Colonic mucosa (tissue), 4 donors: ENCODE data around the gene RASGRP3. TPM values are rescaled to one million over a fixed set of nuclear protein-coding genes. Genes with fewer than 3 reads are reported as not detected.

Source experiments
- DNase-seq: peaks from one replicate; pipeline ENCODE4 v3.0.0-alpha.2; 2020
- H3K27ac ChIP-seq: fragments of 200-600 bp; one replicate; pipeline ENCODE4 v1.8.0; 2021
- H3K27me3 ChIP-seq: fragments of 200-600 bp; one replicate; pipeline ENCODE4 v1.8.0; 2021
- H3K36me3 ChIP-seq: fragments of 200-600 bp; one replicate; pipeline ENCODE4 v1.8.0; 2021
- H3K4me1 ChIP-seq: fragments of 200-600 bp; one replicate; pipeline ENCODE4 v1.8.0; 2021; ENCODE audit warnings: mild to moderate bottlenecking
- H3K4me3 ChIP-seq: fragments of 200-600 bp; one replicate; pipeline ENCODE4 v1.8.0; 2021
- H3K9ac ChIP-seq, 2 donors: one replicate each; pipeline ENCODE4 v1.7.0; 2013; ENCODE audit warnings: control low read depth in 2 of 2, low read depth in 2 of 2, low read length in 2 of 2
- H3K9me3 ChIP-seq: fragments of 200-600 bp; one replicate; pipeline ENCODE4 v1.8.0; 2021
- intact Hi-C: fragments of 100-400 bp; cut with DNase I; formaldehyde crosslinking; loops from one replicate; pipeline ENCODE4 v1.14.1; 2022
- total RNA-seq, 2 donors: library from RNA; stranded (reverse); fragmentation: NEBNext Ultra II Directional in 1 of 2; extraction: Animal tissue kit (Norgen Biotek cat#: 25700) in 1 of 2; gene quantifications; one replicate each; pipeline ENCODE4 v1.2.1, GENCODE V29; 2021
- TF ChIP-seq, protein P1 (sequence below): fragments of 200-600 bp; IDR thresholded peaks from one replicate; pipeline ENCODE4 v1.8.0; 2022; ENCODE audit warnings: antibody characterized with exemption, mild to moderate bottlenecking
- donor health status: healthy.
- donor health status: DM: no; HTN: no; CAD: no.
- donor health status: DM: no; HTN: no; CAD: no.

RASGRP3 gene
- total RNA-seq, 2 donors from 2014 or later = 3.6 to 3.9 TPM

DNA sequence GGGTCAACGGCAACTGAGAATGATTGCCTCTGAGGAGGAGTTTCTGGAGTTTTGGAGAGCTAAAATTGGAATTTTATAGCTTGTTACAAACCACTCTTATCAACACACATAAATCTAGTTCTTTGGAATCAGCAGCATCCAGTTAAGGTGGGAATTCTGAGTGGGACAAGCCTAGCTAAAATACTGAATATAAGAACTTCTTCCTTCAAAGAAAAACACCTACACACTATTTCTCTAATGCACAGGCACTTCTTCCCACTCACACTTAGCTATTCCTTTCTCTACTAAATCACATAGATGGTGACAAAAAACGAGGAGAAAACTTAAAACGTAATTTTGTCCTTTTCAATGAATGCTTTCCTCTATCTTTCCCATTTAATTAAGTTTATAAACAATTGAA is 79.2 kb downstream of the RASGRP3 start:
- H3K27ac ChIP-seq = no peak overlapping the region
- no peaks in the 10 kb centered on the region for H3K27me3 ChIP-seq
- H3K4me3 ChIP-seq = no peak overlapping the region
- intact Hi-C loops = no loop called here
- no peaks in the 10 kb centered on the region for H3K9me3 ChIP-seq
- H3K36me3 ChIP-seq = no peaks in the 10 kb centered on the region
- no peak overlapping the region for H3K9ac ChIP-seq
- TF ChIP-seq, protein P1, sequence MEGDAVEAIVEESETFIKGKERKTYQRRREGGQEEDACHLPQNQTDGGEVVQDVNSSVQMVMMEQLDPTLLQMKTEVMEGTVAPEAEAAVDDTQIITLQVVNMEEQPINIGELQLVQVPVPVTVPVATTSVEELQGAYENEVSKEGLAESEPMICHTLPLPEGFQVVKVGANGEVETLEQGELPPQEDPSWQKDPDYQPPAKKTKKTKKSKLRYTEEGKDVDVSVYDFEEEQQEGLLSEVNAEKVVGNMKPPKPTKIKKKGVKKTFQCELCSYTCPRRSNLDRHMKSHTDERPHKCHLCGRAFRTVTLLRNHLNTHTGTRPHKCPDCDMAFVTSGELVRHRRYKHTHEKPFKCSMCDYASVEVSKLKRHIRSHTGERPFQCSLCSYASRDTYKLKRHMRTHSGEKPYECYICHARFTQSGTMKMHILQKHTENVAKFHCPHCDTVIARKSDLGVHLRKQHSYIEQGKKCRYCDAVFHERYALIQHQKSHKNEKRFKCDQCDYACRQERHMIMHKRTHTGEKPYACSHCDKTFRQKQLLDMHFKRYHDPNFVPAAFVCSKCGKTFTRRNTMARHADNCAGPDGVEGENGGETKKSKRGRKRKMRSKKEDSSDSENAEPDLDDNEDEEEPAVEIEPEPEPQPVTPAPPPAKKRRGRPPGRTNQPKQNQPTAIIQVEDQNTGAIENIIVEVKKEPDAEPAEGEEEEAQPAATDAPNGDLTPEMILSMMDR = no peak
- DNase-seq = no peak
- H3K4me1 ChIP-seq = no peaks in the 10 kb centered on the region

DNA sequence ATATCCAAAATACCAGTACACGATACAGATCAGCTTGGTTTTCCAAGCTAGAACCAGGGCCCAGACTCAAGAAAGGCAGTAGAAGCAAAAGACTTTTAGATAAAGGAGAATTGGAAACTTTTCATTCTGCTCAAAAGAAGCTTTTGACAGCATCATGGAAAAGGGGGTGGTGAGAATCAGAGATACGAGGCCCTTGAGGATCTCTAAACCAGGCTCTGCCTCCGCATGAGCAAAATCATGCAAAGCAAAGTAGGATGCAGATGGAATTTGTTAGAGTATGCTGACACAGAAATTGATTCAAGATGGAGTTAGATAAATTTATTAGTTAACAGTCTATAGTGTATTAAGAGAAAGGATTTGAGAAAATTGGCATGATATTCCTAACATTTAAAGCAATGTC is 82.9 kb downstream of the RASGRP3 start:
- no peaks in the 10 kb centered on the region for H3K36me3 ChIP-seq
- H3K4me1 ChIP-seq = no peaks in the 10 kb centered on the region
- no peak overlapping the region for H3K9ac ChIP-seq
- H3K27ac ChIP-seq = no peak overlapping the region
- no peak overlapping the region for H3K4me3 ChIP-seq
- TF ChIP-seq, protein P1 = no peak
- no peaks in the 10 kb centered on the region for H3K9me3 ChIP-seq
- no peaks in the 10 kb centered on the region for H3K27me3 ChIP-seq
- DNase-seq = no peak
- intact Hi-C loops = no loop called here

DNA sequence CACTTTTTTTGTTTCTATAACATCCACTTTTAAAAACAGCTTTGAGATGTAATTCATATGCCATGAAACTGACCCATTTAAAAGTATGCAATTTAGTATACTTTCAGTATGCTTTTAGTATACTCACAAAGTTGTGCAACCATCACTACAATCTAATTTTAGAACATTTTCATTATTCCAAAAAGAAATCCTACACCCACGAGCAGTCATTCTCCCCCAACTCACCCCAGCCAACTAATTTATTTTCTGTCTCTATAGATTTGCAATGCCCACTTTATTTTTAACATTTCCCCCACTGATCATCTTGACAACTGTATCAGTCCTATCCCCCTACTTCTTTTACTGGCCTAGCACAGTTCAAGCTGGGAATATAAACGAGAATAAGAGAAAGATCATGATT is 83.6 kb downstream of the RASGRP3 start:
- Histone ChIP-seq H3K27ac (no peak overlapping the region), H3K36me3 (no peaks in the 10 kb centered on the region), H3K9me3 (no peaks in the 10 kb centered on the region), H3K27me3 (no peaks in the 10 kb centered on the region), H3K4me3 (no peak overlapping the region), H3K4me1 (no peaks in the 10 kb centered on the region), H3K9ac (no peak overlapping the region)
- DNase-seq = no peak
- TF ChIP-seq, protein P1 = no peak
- intact Hi-C loops = no loop called here

DNA sequence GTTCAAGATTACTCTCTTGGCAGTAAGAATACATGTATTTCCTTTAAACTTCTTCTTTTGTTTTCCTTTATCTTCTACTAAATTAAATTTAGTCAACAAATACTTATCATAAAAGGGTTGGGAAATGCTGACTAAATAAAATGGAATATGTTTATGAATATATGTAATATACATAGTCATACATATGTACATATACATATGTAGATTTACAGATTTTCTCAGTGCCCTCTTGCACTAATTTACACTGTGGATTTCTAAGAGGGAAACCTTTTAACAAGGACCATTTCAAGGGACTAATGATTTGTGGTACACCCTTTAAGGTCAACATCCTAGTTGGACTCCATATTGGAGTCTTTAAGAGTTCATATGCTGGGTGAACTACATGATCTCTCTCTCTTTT is 85.4 kb downstream of the RASGRP3 start:
- Histone ChIP-seq H3K36me3 (no peaks in the 10 kb centered on the region), H3K4me1 (no peaks in the 10 kb centered on the region), H3K9ac (no peak overlapping the region), H3K4me3 (no peak overlapping the region), H3K27me3 (no peaks in the 10 kb centered on the region), H3K27ac (no peak overlapping the region), H3K9me3 (no peaks in the 10 kb centered on the region)
- DNase-seq = no peak
- TF ChIP-seq, protein P1 = no peak
- intact Hi-C loops = no loop called here

DNA sequence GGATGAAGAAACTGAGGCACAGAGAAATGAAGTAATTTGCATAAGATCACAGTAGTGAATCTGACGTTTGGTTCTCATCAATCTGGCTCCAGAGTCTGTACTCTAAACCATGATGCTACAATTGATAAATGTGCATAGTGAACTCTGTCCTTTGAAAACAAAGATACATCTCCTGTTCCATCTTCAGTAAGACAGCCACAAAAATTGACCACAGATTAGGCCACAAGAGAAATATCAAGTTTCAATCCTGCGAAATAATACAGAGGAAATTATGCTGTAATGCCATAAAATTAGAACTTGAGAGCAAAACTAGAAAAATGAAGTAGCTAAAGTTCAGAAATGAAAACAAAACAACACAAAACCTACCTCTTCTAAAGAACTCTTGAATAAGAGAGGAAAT is 94.2 kb downstream of the RASGRP3 start:
- H3K9ac ChIP-seq = no peak overlapping the region
- no peak for DNase-seq
- no peaks in the 10 kb centered on the region for H3K9me3 ChIP-seq
- TF ChIP-seq, protein P1 = no peak
- no peak overlapping the region for H3K27ac ChIP-seq
- intact Hi-C loops = no loop called here
- no peaks in the 10 kb centered on the region for H3K27me3 ChIP-seq
- H3K4me1 ChIP-seq = no peaks in the 10 kb centered on the region
- H3K4me3 ChIP-seq = no peak overlapping the region
- H3K36me3 ChIP-seq = no peaks in the 10 kb centered on the region

DNA sequence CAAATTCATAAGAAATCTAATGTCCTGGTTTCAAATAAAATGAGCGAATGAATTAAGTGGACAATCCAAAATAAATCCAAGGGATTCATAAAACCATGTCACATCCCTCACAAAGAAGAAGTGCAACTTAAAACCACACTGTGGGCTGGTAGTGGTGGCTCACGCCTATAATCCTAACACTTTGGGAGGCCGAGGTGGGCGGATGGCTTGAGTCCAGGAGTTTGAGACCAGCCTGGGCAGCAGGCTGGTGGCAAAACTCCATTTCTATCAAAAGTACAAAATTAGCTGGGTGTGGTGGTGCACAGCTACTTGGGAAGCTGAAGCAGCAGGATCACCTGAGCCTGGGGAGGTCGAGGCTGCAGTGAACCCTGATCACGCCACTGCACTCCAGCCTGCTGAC is 97.2 kb downstream of the RASGRP3 start:
- no peak for DNase-seq
- Histone ChIP-seq H3K4me3 (no peak overlapping the region), H3K4me1 (no peaks in the 10 kb centered on the region), H3K9ac (no peak overlapping the region), H3K9me3 (no peaks in the 10 kb centered on the region), H3K27ac (no peak overlapping the region), H3K36me3 (no peaks in the 10 kb centered on the region), H3K27me3 (no peaks in the 10 kb centered on the region)
- intact Hi-C loops = no loop called here
- TF ChIP-seq, protein P1 = no peak
